Mesenchymal stem cell (in vitro differentiated cells and primary cell): Measurements from ENCODE around the gene ISX.

Source experiments
- DNase-seq: peaks from one replicate; pipeline ENCODE4 v3.0.0-alpha.2; 2013
- H2AFZ ChIP-seq: one replicate; pipeline ENCODE4 v1.6.1; 2013; ENCODE audit warnings: low read depth, mild to moderate bottlenecking, control low read depth, inconsistent platforms, low read length, moderate library complexity
- H2AK5ac ChIP-seq: 2 replicates; pipeline ENCODE4 v1.6.1; 2013; ENCODE audit warnings: low read length, moderate library complexity, mild to moderate bottlenecking, inconsistent platforms; ENCODE audit not compliant: severe bottlenecking
- H2BK120ac ChIP-seq: one replicate; pipeline ENCODE4 v1.6.1; 2013; ENCODE audit warnings: low read depth, mild to moderate bottlenecking, inconsistent platforms, low read length, moderate library complexity
- H2BK12ac ChIP-seq, 2 experiments: one replicate each; pipeline ENCODE4 v1.6.1; 2013; ENCODE audit warnings: inconsistent platforms in 2 of 2, low read length in 2 of 2, mild to moderate bottlenecking in 2 of 2, moderate library complexity in 2 of 2, control low read depth in 1 of 2
- H2BK15ac ChIP-seq: one replicate; pipeline ENCODE4 v1.6.1; 2013; ENCODE audit warnings: mild to moderate bottlenecking, low read depth, inconsistent platforms; ENCODE audit not compliant: poor library complexity, severe bottlenecking
- H2BK5ac ChIP-seq: 2 replicates; pipeline ENCODE4 v1.6.1; 2013; ENCODE audit warnings: low read depth, mild to moderate bottlenecking, low read length, control low read depth, inconsistent platforms; ENCODE audit not compliant: poor library complexity, severe bottlenecking
- H3K14ac ChIP-seq, 2 experiments: one replicate each; pipeline ENCODE4 v1.6.1; 2013; ENCODE audit warnings: inconsistent platforms in 2 of 2, low read length in 2 of 2, control low read depth in 1 of 2, mild to moderate bottlenecking in 1 of 2, moderate library complexity in 1 of 2
- H3K18ac ChIP-seq, 2 experiments: one replicate each; pipeline ENCODE4 v1.6.1; 2013; ENCODE audit warnings: inconsistent platforms in 2 of 2, low read length in 2 of 2, control low read depth in 1 of 2, low read depth in 1 of 2, mild to moderate bottlenecking in 1 of 2
- H3K23ac ChIP-seq, 2 experiments: one replicate each; pipeline ENCODE4 v1.6.1; 2013; ENCODE audit warnings: inconsistent platforms in 2 of 2, low read length in 2 of 2, mild to moderate bottlenecking in 2 of 2, moderate library complexity in 2 of 2, control low read depth in 1 of 2
- H3K27ac ChIP-seq: 2 replicates; pipeline ENCODE4 v1.5.1; 2013; ENCODE audit warnings: mild to moderate bottlenecking, moderate library complexity, low read length, control low read depth, inconsistent platforms; ENCODE audit not compliant: poor library complexity, severe bottlenecking
- H3K27me3 ChIP-seq, 2 experiments: 2 replicates each; pipeline versions ENCODE4 v1.6.1 to v1.7.0; 2013; ENCODE audit warnings: low read length in 2 of 2, mild to moderate bottlenecking in 2 of 2, moderate library complexity in 2 of 2, control low read depth in 1 of 2, inconsistent platforms in 1 of 2; ENCODE audit not compliant: control insufficient read depth in 1 of 2, insufficient read depth in 1 of 2
- H3K36me3 ChIP-seq, 2 experiments: 2 replicates each; pipeline versions ENCODE4 v1.6.1 to v1.7.0; 2013; ENCODE audit warnings: low read length in 2 of 2, control low read depth in 1 of 2, inconsistent platforms in 1 of 2, low read depth in 1 of 2, mild to moderate bottlenecking in 1 of 2; ENCODE audit not compliant: insufficient read depth in 2 of 2, control insufficient read depth in 1 of 2
- H3K4ac ChIP-seq, 2 experiments: one replicate each; pipeline ENCODE4 v1.6.1; 2013; ENCODE audit warnings: inconsistent platforms in 2 of 2, low read length in 2 of 2, mild to moderate bottlenecking in 2 of 2, moderate library complexity in 2 of 2, control low read depth in 1 of 2, low read depth in 1 of 2
- H3K4me1 ChIP-seq: 2 replicates; pipeline ENCODE4 v1.6.1; 2013; ENCODE audit warnings: low read depth, low read length, control low read depth; ENCODE audit not compliant: control insufficient read depth, insufficient read depth
- H3K4me2 ChIP-seq: 2 replicates; pipeline ENCODE4 v1.6.1; 2013; ENCODE audit warnings: low read length, mild to moderate bottlenecking, inconsistent platforms; ENCODE audit not compliant: poor library complexity, severe bottlenecking
- H3K4me3 ChIP-seq, 2 experiments: 2 replicates each; pipeline versions ENCODE4 v1.5.1 to v1.7.0; 2013; ENCODE audit warnings: low read length in 2 of 2, mild to moderate bottlenecking in 2 of 2, control low read depth in 1 of 2, low read depth in 1 of 2; ENCODE audit not compliant: insufficient read depth in 1 of 2
- H3K79me1 ChIP-seq: replicated peaks from 2 replicates; pipeline ENCODE4 v1.6.1; 2013; ENCODE audit warnings: mild to moderate bottlenecking, control low read depth, low read length, inconsistent platforms; ENCODE audit not compliant: poor library complexity, severe bottlenecking
- H3K9ac ChIP-seq: 2 replicates; pipeline ENCODE4 v1.7.0; 2013; ENCODE audit warnings: mild to moderate bottlenecking, low read length, moderate library complexity
- H3K9me3 ChIP-seq: 2 replicates; pipeline ENCODE4 v1.7.0; 2013; ENCODE audit warnings: mild to moderate bottlenecking, low read length; ENCODE audit not compliant: control insufficient read depth
- H4K8ac ChIP-seq: one replicate; pipeline ENCODE4 v1.6.1; 2013; ENCODE audit warnings: inconsistent platforms, mild to moderate bottlenecking, low read length, moderate library complexity
- H4K91ac ChIP-seq: one replicate; pipeline ENCODE4 v1.6.1; 2013; ENCODE audit warnings: mild to moderate bottlenecking, low read length, inconsistent platforms
- WGBS: methylation state at CpG from one replicate; pipeline ENCODE4 v1.1.7; 2013; ENCODE audit warnings: mixed read lengths; 5-methylcytosine and 5-hydroxymethylcytosine counted together

The ISX gene

DNA sequence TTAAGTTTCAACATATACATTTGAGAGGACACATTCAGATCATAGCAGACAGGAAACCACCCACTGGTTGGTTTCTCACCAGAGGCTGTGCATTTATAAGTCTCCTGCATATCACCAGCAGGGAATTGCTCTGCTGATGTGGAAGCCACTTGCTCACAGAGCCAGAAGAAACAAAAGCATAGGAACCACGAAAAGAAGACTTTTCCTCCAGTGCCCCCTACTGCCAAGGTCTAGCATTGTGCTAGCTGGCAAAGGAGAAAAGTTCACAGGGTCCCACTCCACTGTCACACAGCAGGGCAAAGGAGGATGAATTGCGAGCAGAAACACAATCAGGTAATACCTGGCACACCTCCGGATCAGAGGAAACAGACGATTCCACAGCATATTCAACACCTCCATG, 28.9 kb upstream of the ISX start:
- H3K27ac ChIP-seq: no peak overlapping the region
- no peak overlapping the region for H2AFZ ChIP-seq
- H3K4me2 ChIP-seq: no peak overlapping the region
- no peaks in the 10 kb centered on the region for H3K4me1 ChIP-seq
- H2BK15ac ChIP-seq: no peak overlapping the region
- no peak overlapping the region for H3K4ac ChIP-seq
- no peaks in the 10 kb centered on the region for H3K79me1 ChIP-seq
- no peak overlapping the region for H2AK5ac ChIP-seq
- H2BK5ac ChIP-seq: no peak overlapping the region
- 34% methylated on average over 4 of the region's 4 CpGs for WGBS
- no peak overlapping the region for H4K91ac ChIP-seq
- no peak overlapping the region for H3K23ac ChIP-seq
- H3K18ac ChIP-seq: no peak overlapping the region
- no peak overlapping the region for H2BK120ac ChIP-seq
- H3K27me3 ChIP-seq: no peaks in the 10 kb centered on the region
- H2BK12ac ChIP-seq: no peak overlapping the region
- H3K36me3 ChIP-seq: no peaks in the 10 kb centered on the region
- H3K9ac ChIP-seq: no peak overlapping the region
- no peak overlapping the region for H3K4me3 ChIP-seq
- H3K14ac ChIP-seq: no peak overlapping the region
- no peaks in the 10 kb centered on the region for H3K9me3 ChIP-seq
- DNase-seq: no peak
- H4K8ac ChIP-seq: no peak overlapping the region

GRCh38 chr22:35039625-35040024, 26.3 kb upstream of the ISX start:
- no peak overlapping the region for H2BK15ac ChIP-seq
- no peak overlapping the region for H2AFZ ChIP-seq
- no peak overlapping the region for H2BK5ac ChIP-seq
- 73% methylated on average over 8 of the region's 10 CpGs for WGBS
- no peak overlapping the region for H3K4ac ChIP-seq
- no peak overlapping the region for H3K14ac ChIP-seq
- no peak overlapping the region for H3K4me2 ChIP-seq
- no peak overlapping the region for H3K27ac ChIP-seq
- H3K4me1 ChIP-seq: no peaks in the 10 kb centered on the region
- no peak overlapping the region for H2AK5ac ChIP-seq
- H4K91ac ChIP-seq: no peak overlapping the region
- H3K9ac ChIP-seq: no peak overlapping the region
- no peaks in the 10 kb centered on the region for H3K36me3 ChIP-seq
- no peak overlapping the region for H3K4me3 ChIP-seq
- H3K23ac ChIP-seq: no peak overlapping the region
- no peak overlapping the region for H4K8ac ChIP-seq
- no peaks in the 10 kb centered on the region for H3K27me3 ChIP-seq
- no peak overlapping the region for H2BK120ac ChIP-seq
- H3K79me1 ChIP-seq: no peaks in the 10 kb centered on the region
- H2BK12ac ChIP-seq: no peak overlapping the region
- DNase-seq: no peak
- H3K9me3 ChIP-seq: no peaks in the 10 kb centered on the region
- H3K18ac ChIP-seq: no peak overlapping the region

GRCh38 chr22:35043252-35043933, 22.6 kb upstream of the ISX start:
- Histone ChIP-seq H3K27me3 (no peaks in the 10 kb centered on the region), H3K23ac (no peak overlapping the region), H3K4me2 (no peak overlapping the region), H2AFZ (no peak overlapping the region), H3K9me3 (peaks cover 3% of the 10 kb centered on the region), H3K79me1 (no peaks in the 10 kb centered on the region), H2BK15ac (no peak overlapping the region), H3K27ac (no peak overlapping the region), H3K14ac (no peak overlapping the region), H4K8ac (no peak overlapping the region), H4K91ac (no peak overlapping the region), H3K4ac (no peak overlapping the region), H2BK5ac (no peak overlapping the region), H2BK120ac (no peak overlapping the region), H2AK5ac (no peak overlapping the region), H3K18ac (no peak overlapping the region), H3K4me3 (no peak overlapping the region), H2BK12ac (no peak overlapping the region), H3K4me1 (no peaks in the 10 kb centered on the region), H3K9ac (no peak overlapping the region), H3K36me3 (no peaks in the 10 kb centered on the region)
- DNase-seq: no peak
- WGBS: 61% methylated on average over 6 of the region's 6 CpGs

GRCh38 chr22:35043934-35044319, 22.0 kb upstream of the ISX start:
- no peak for DNase-seq
- WGBS: 78% methylated on average over 2 of the region's 2 CpGs

More at GRCh38 chr22:35043934-35044319, 22.0 kb upstream of the ISX start:
- Histone ChIP-seq H3K4ac (no peak overlapping the region), H2BK120ac (no peak overlapping the region), H3K18ac (no peak overlapping the region), H4K91ac (no peak overlapping the region), H3K9me3 (peaks cover 3% of the 10 kb centered on the region), H2BK12ac (no peak overlapping the region), H2BK15ac (no peak overlapping the region), H3K23ac (no peak overlapping the region), H2AFZ (no peak overlapping the region), H3K27ac (no peak overlapping the region), H3K9ac (no peak overlapping the region), H3K27me3 (no peaks in the 10 kb centered on the region), H3K79me1 (no peaks in the 10 kb centered on the region), H3K4me1 (no peaks in the 10 kb centered on the region), H3K4me3 (no peak overlapping the region), H2BK5ac (no peak overlapping the region), H3K14ac (no peak overlapping the region), H2AK5ac (no peak overlapping the region), H3K4me2 (no peak overlapping the region), H3K36me3 (no peaks in the 10 kb centered on the region), H4K8ac (no peak overlapping the region)
